ENCODE results near the gene LPAR3.

DNA sequence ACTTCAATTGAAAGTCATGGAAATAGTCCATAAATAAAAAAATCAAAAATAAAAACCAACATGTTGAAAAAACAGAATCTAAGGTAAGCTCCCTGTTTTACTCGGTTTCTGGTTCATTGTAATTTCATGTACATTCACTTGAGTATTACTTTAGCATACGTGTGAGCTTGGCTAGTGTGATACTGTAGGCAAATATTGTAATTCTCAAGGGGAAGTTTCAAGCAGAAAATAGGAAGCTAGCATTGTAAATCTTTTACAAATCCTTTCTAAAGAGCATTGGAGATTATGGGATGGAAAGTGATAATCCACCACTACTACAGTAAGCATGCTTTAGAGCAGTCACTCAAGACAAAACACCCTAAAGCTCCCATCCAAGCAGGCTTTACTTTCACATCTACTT lies 3.3 kb upstream of the LPAR3 start:
- TF ChIP-seq, protein P1, sequence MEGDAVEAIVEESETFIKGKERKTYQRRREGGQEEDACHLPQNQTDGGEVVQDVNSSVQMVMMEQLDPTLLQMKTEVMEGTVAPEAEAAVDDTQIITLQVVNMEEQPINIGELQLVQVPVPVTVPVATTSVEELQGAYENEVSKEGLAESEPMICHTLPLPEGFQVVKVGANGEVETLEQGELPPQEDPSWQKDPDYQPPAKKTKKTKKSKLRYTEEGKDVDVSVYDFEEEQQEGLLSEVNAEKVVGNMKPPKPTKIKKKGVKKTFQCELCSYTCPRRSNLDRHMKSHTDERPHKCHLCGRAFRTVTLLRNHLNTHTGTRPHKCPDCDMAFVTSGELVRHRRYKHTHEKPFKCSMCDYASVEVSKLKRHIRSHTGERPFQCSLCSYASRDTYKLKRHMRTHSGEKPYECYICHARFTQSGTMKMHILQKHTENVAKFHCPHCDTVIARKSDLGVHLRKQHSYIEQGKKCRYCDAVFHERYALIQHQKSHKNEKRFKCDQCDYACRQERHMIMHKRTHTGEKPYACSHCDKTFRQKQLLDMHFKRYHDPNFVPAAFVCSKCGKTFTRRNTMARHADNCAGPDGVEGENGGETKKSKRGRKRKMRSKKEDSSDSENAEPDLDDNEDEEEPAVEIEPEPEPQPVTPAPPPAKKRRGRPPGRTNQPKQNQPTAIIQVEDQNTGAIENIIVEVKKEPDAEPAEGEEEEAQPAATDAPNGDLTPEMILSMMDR (IDR thresholded peaks at IDR 0.05) = no peak
- TF ChIP-seq EZH2 (IDR thresholded peaks at IDR 0.05; ENCODE audit: borderline replicate concordance, insufficient read depth, low read depth, low read length, poor library complexity, severe bottlenecking) = no peak

All from B cell (primary cell).